Breast epithelium (tissue), 4 donors: ENCODE data around the gene ANO2. TPM values are rescaled to one million over a fixed set of nuclear protein-coding genes. Genes with fewer than 3 reads are reported as not detected.

ENCODE experiments used
- DNase-seq, 2 donors: peaks; one replicate each; pipeline ENCODE4 v3.0.0-alpha.2; 2019; ENCODE audit warnings: low spot score in 2 of 2
- H3K27ac ChIP-seq, 2 donors: fragments of 200-600 bp; sonication (generic) in 1 of 2; one replicate each; pipeline ENCODE4 v1.5.1; 2016 to 2019; ENCODE audit warnings: mild to moderate bottlenecking in 1 of 2
- H3K27me3 ChIP-seq, 2 donors: fragments of 200-600 bp; sonication (generic) in 1 of 2; one replicate each; pipeline versions ENCODE4 v1.5.1 to v1.6.0; 2017 to 2019; ENCODE audit warnings: control low read depth in 1 of 2, mild to moderate bottlenecking in 1 of 2
- H3K36me3 ChIP-seq: fragments of 200-600 bp; one replicate; pipeline ENCODE4 v1.5.1; 2019
- H3K4me1 ChIP-seq, 2 donors: fragments of 200-600 bp; sonication (generic); one replicate each; pipeline ENCODE4 v1.5.1; 2016 to 2019; ENCODE audit warnings: control low read depth in 1 of 2
- H3K4me3 ChIP-seq, 3 donors: fragments of 200-600 bp; sonication (generic); 1 replicate in 2 of 3; 2 replicates in 1 of 3; pipeline ENCODE4 v1.5.1; 2016 to 2019; ENCODE audit warnings: mild to moderate bottlenecking in 3 of 3, moderate library complexity in 2 of 3
- H3K9me3 ChIP-seq, 2 donors: fragments of 200-600 bp; sonication (generic) in 1 of 2; one replicate each; pipeline ENCODE4 v1.5.1; 2016 to 2019; ENCODE audit warnings: control low read depth in 1 of 2
- CTCF ChIP-seq, 3 donors: fragments of 450-650 bp; IDR thresholded peaks; one replicate each; pipeline ENCODE4 v1.5.1; 2016 to 2017; ENCODE audit warnings: antibody characterized with exemption in 3 of 3, mild to moderate bottlenecking in 3 of 3, moderate library complexity in 3 of 3
- POLR2A ChIP-seq: fragments of 450-650 bp; IDR thresholded peaks from one replicate; pipeline ENCODE4 v1.6.1; 2016; ENCODE audit warnings: antibody characterized with exemption, mild to moderate bottlenecking, moderate library complexity
- POLR2AphosphoS5 ChIP-seq, 3 donors: sonication (generic); formaldehyde crosslinking; IDR thresholded peaks; one replicate each; pipeline ENCODE4 v1.6.1; 2017; ENCODE audit warnings: antibody characterized with exemption in 3 of 3
- intact Hi-C: fragments of 100-400 bp; cut with DNase I; formaldehyde crosslinking; loops from one replicate; pipeline ENCODE4 v1.15.1; 2023; ENCODE audit warnings: low total_unique reads
- total RNA-seq, 3 donors: library from RNA; depleted of rRNA; stranded (reverse); fragments of >200 nt; gene quantifications; one replicate each; pipeline ENCODE4 v1.1.0, GENCODE V29; 2016

ANO2 gene
- total RNA-seq, 3 donors from 2014 or later = 5.0 to 33.1 (median 16.8) TPM

GRCh38 chr12:5650829-5651461 is 294.1 kb downstream of the ANO2 start:
- peaks cover 0 to 9% of the 10 kb centered on the region in 2 donors for H3K27me3 ChIP-seq
- DNase-seq = no peak
- no peak overlapping the region for H3K27ac ChIP-seq
- H3K9me3 ChIP-seq = no peaks in the 10 kb centered on the region
- no peak overlapping the region for H3K4me3 ChIP-seq
- no peaks in the 10 kb centered on the region for H3K4me1 ChIP-seq
- H3K36me3 ChIP-seq = no peaks in the 10 kb centered on the region
- no peak for TF ChIP-seq POLR2A
- TF ChIP-seq CTCF (IDR thresholded peaks at IDR 0.05) = no peak
- no peak for TF ChIP-seq POLR2AphosphoS5 (IDR thresholded peaks at IDR 0.05)
- intact Hi-C loops = no loop called here

GRCh38 chr12:5650281-5650680 is 294.8 kb downstream of the ANO2 start:
- Histone ChIP-seq H3K4me3 (no peak overlapping the region), H3K9me3 (no peaks in the 10 kb centered on the region), H3K27ac (no peak overlapping the region), H3K27me3 (peaks cover 0 to 9% of the 10 kb centered on the region in 2 donors), H3K36me3 (no peaks in the 10 kb centered on the region), H3K4me1 (no peaks in the 10 kb centered on the region)
- DNase-seq = no peak
- no peak for TF ChIP-seq CTCF (IDR thresholded peaks at IDR 0.05)
- no peak for TF ChIP-seq POLR2AphosphoS5 (IDR thresholded peaks at IDR 0.05)
- no peak for TF ChIP-seq POLR2A
- intact Hi-C loops = no loop called here

GRCh38 chr12:5648692-5649359 is 296.2 kb downstream of the ANO2 start:
- H3K27me3 ChIP-seq = peaks cover 0 to 9% of the 10 kb centered on the region in 2 donors
- no peak overlapping the region for H3K27ac ChIP-seq
- TF ChIP-seq POLR2A (no peak), CTCF (IDR thresholded peaks at IDR 0.05) (peak in 2 of 3 donors; percentile 39 to 44)
- intact Hi-C loops = no loop called here
- H3K4me3 ChIP-seq = no peak overlapping the region
- no peaks in the 10 kb centered on the region for H3K4me1 ChIP-seq
- H3K9me3 ChIP-seq = no peaks in the 10 kb centered on the region
- no peaks in the 10 kb centered on the region for H3K36me3 ChIP-seq
- no peak for DNase-seq

- intact Hi-C loops = no loop called here
- DNase-seq = no peak
- no peaks in the 10 kb centered on the region for H3K9me3 ChIP-seq
- H3K4me1 ChIP-seq = no peaks in the 10 kb centered on the region
- H3K36me3 ChIP-seq = no peaks in the 10 kb centered on the region
- no peak for TF ChIP-seq CTCF (IDR thresholded peaks at IDR 0.05)
- TF ChIP-seq POLR2AphosphoS5 (IDR thresholded peaks at IDR 0.05) = no peak
- TF ChIP-seq POLR2A = no peak
- H3K27ac ChIP-seq = no peak overlapping the region
- H3K27me3 ChIP-seq = peaks cover 0 to 6% of the 10 kb centered on the region in 2 donors
- no peak overlapping the region for H3K4me3 ChIP-seq
Observed at GRCh38 chr12:5643266-5643665, 301.8 kb downstream of the ANO2 start.

GRCh38 chr12:5637698-5638097 is 307.4 kb downstream of the ANO2 start:
- no peaks in the 10 kb centered on the region for H3K9me3 ChIP-seq
- intact Hi-C loops = no loop called here
- H3K4me1 ChIP-seq = no peaks in the 10 kb centered on the region
- no peaks in the 10 kb centered on the region for H3K27me3 ChIP-seq
- no peak for DNase-seq
- H3K36me3 ChIP-seq = no peaks in the 10 kb centered on the region
- no peak overlapping the region for H3K27ac ChIP-seq
- H3K4me3 ChIP-seq = no peak overlapping the region
- TF ChIP-seq POLR2A = no peak
- TF ChIP-seq POLR2AphosphoS5 (IDR thresholded peaks at IDR 0.05) = no peak
- TF ChIP-seq CTCF (IDR thresholded peaks at IDR 0.05) = no peak
